ENCODE measurements around the gene ANKRD39.
A peak's percentile ranks its signal among the peaks of the same experiment; 100 is the strongest.

The ANKRD39 gene

GRCh38 chr2:96841701-96842495 is 15.9 kb downstream of the ANKRD39 start:
- no peaks in the 10 kb centered on the region for H3K27me3 Mint-ChIP-seq
- no peak for DNase-seq
- peaks cover 31% of the 10 kb centered on the region for H3K36me3 Mint-ChIP-seq
- H3K9me3 Mint-ChIP-seq = no peaks in the 10 kb centered on the region
- CTCF ChIA-PET = interaction anchor here (3.6 kb wide), 1 partner anchor 16 kb away, joined by 15 read pairs; the partner anchor contains the start of gene ANKRD39
- H3K27ac Mint-ChIP-seq = peak overlapping the region; percentile 49
- H3K4me1 Mint-ChIP-seq = peaks cover 29% of the 10 kb centered on the region
- no peak overlapping the region for H3K4me3 Mint-ChIP-seq

GRCh38 chr2:96839875-96840850 is 17.7 kb downstream of the ANKRD39 start:
- peak overlapping the region; percentile 58 for H3K27ac Mint-ChIP-seq
- H3K27me3 Mint-ChIP-seq = no peaks in the 10 kb centered on the region

GRCh38 chr2:96839293-96839874 is 18.4 kb downstream of the ANKRD39 start:
- H3K27me3 Mint-ChIP-seq = no peaks in the 10 kb centered on the region
- H3K27ac Mint-ChIP-seq = peak overlapping the region; percentile 84
- peak; percentile 92 for DNase-seq
- H3K4me1 Mint-ChIP-seq = peaks cover 29% of the 10 kb centered on the region
- H3K9me3 Mint-ChIP-seq = no peaks in the 10 kb centered on the region
- CTCF ChIA-PET = interaction anchor here (0.6 to 1.7 kb wide), 3 partner anchors 18 to 53 kb away, joined by 3 to 6 read pairs (median 5); partner anchors contain the start of gene ANKRD39
- H3K4me3 Mint-ChIP-seq = peak overlapping the region; percentile 38
- peaks cover 32% of the 10 kb centered on the region for H3K36me3 Mint-ChIP-seq

More at GRCh38 chr2:96839875-96840850, 17.7 kb downstream of the ANKRD39 start:
- peaks cover 29% of the 10 kb centered on the region for H3K4me1 Mint-ChIP-seq
- H3K36me3 Mint-ChIP-seq = peaks cover 31% of the 10 kb centered on the region
- no peak for DNase-seq
- no peaks in the 10 kb centered on the region for H3K9me3 Mint-ChIP-seq
- CTCF ChIA-PET = interaction anchor here (0.6 to 1.7 kb wide), 3 partner anchors 18 to 54 kb away, joined by 3 to 6 read pairs (median 5); partner anchors contain the start of gene ANKRD39
- no peak overlapping the region for H3K4me3 Mint-ChIP-seq

GRCh38 chr2:96838345-96839292 is 19.2 kb downstream of the ANKRD39 start:
- H3K4me1 Mint-ChIP-seq = peaks cover 29% of the 10 kb centered on the region
- peaks cover 35% of the 10 kb centered on the region for H3K36me3 Mint-ChIP-seq
- CTCF ChIA-PET = interaction anchor here (1.0 to 1.7 kb wide), 3 partner anchors 19 to 112 kb away, joined by 3 to 6 read pairs (median 5); no protein-coding TSS in a partner anchor
- no peak for DNase-seq
- H3K4me3 Mint-ChIP-seq = peak overlapping the region; percentile 38
- no peaks in the 10 kb centered on the region for H3K9me3 Mint-ChIP-seq
- no peaks in the 10 kb centered on the region for H3K27me3 Mint-ChIP-seq
- peak overlapping the region; percentile 84 for H3K27ac Mint-ChIP-seq

- DNase-seq = no peak
- no peaks in the 10 kb centered on the region for H3K9me3 Mint-ChIP-seq
- no peak overlapping the region for H3K27ac Mint-ChIP-seq
- no peaks in the 10 kb centered on the region for H3K27me3 Mint-ChIP-seq
- peaks cover 23% of the 10 kb centered on the region for H3K4me1 Mint-ChIP-seq
- H3K4me3 Mint-ChIP-seq = no peak overlapping the region
- H3K36me3 Mint-ChIP-seq = peaks cover 36% of the 10 kb centered on the region
- CTCF ChIA-PET = interaction anchor here (1.0 to 1.3 kb wide), 2 partner anchors 18 to 113 kb away, joined by 3 to 6 read pairs; no protein-coding TSS in a partner anchor
Measured at GRCh38 chr2:96837575-96837974, 20.2 kb downstream of the ANKRD39 start.

GRCh38 chr2:96835830-96836229 is 22.0 kb downstream of the ANKRD39 start:
- DNase-seq = no peak
- no peak overlapping the region for H3K27ac Mint-ChIP-seq
- CTCF ChIA-PET = no interaction called here
- peaks cover 41% of the 10 kb centered on the region for H3K36me3 Mint-ChIP-seq
- H3K9me3 Mint-ChIP-seq = no peaks in the 10 kb centered on the region
- peaks cover 21% of the 10 kb centered on the region for H3K4me1 Mint-ChIP-seq
- no peak overlapping the region for H3K4me3 Mint-ChIP-seq
- no peaks in the 10 kb centered on the region for H3K27me3 Mint-ChIP-seq

GRCh38 chr2:96832754-96833507 is 24.9 kb downstream of the ANKRD39 start:
- CTCF ChIA-PET = interaction anchor here (0.9 kb wide), 1 partner anchor 25 kb away, joined by 4 read pairs; the partner anchor contains the start of gene ANKRD39
- no peaks in the 10 kb centered on the region for H3K9me3 Mint-ChIP-seq
- H3K27ac Mint-ChIP-seq = no peak overlapping the region
- no peaks in the 10 kb centered on the region for H3K4me1 Mint-ChIP-seq
- no peak overlapping the region for H3K4me3 Mint-ChIP-seq
- H3K27me3 Mint-ChIP-seq = no peaks in the 10 kb centered on the region
- H3K36me3 Mint-ChIP-seq = peaks cover 50% of the 10 kb centered on the region
- DNase-seq = no peak

GRCh38 chr2:96832408-96832753 is 25.4 kb downstream of the ANKRD39 start:
- DNase-seq = no peak
- CTCF ChIA-PET = interaction anchor here (1.1 kb wide), 1 partner anchor 13 kb away, joined by 3 read pairs; no protein-coding TSS in a partner anchor
- Mint-ChIP-seq H3K4me3 (no peak overlapping the region), H3K27me3 (no peaks in the 10 kb centered on the region), H3K9me3 (no peaks in the 10 kb centered on the region), H3K4me1 (no peaks in the 10 kb centered on the region), H3K36me3 (peaks cover 53% of the 10 kb centered on the region), H3K27ac (no peak overlapping the region)

GRCh38 chr2:96831679-96832078 is 26.1 kb downstream of the ANKRD39 start:
- Mint-ChIP-seq H3K4me3 (no peak overlapping the region), H3K36me3 (peaks cover 51% of the 10 kb centered on the region), H3K27ac (peak overlapping the region; percentile 28), H3K4me1 (no peaks in the 10 kb centered on the region), H3K9me3 (no peaks in the 10 kb centered on the region), H3K27me3 (no peaks in the 10 kb centered on the region)
- DNase-seq = no peak
- CTCF ChIA-PET = interaction anchor here (1.1 kb wide), 1 partner anchor 12 kb away, joined by 3 read pairs; no protein-coding TSS in a partner anchor

GRCh38 chr2:96830044-96830562 is 27.7 kb downstream of the ANKRD39 start:
- H3K4me1 Mint-ChIP-seq = no peaks in the 10 kb centered on the region
- H3K9me3 Mint-ChIP-seq = no peaks in the 10 kb centered on the region
- H3K27me3 Mint-ChIP-seq = no peaks in the 10 kb centered on the region
- DNase-seq = no peak
- CTCF ChIA-PET = no interaction called here
- no peak overlapping the region for H3K27ac Mint-ChIP-seq
- peaks cover 52% of the 10 kb centered on the region for H3K36me3 Mint-ChIP-seq
- H3K4me3 Mint-ChIP-seq = no peak overlapping the region

GRCh38 chr2:96828874-96829273 is 28.9 kb downstream of the ANKRD39 start:
- DNase-seq = no peak
- Mint-ChIP-seq H3K27me3 (no peaks in the 10 kb centered on the region), H3K9me3 (no peaks in the 10 kb centered on the region), H3K27ac (no peak overlapping the region), H3K36me3 (peaks cover 52% of the 10 kb centered on the region), H3K4me3 (no peak overlapping the region), H3K4me1 (no peaks in the 10 kb centered on the region)
- CTCF ChIA-PET = interaction anchor here (0.6 kb wide), 1 partner anchor 886 kb away, joined by 3 read pairs; no protein-coding TSS in a partner anchor

- Mint-ChIP-seq H3K4me1 (no peaks in the 10 kb centered on the region), H3K36me3 (peaks cover 49% of the 10 kb centered on the region), H3K9me3 (no peaks in the 10 kb centered on the region), H3K27ac (peak overlapping the region; percentile 11), H3K27me3 (no peaks in the 10 kb centered on the region), H3K4me3 (no peak overlapping the region)
- CTCF ChIA-PET = interaction anchor here (0.6 kb wide), 1 partner anchor 885 kb away, joined by 3 read pairs; no protein-coding TSS in a partner anchor
- DNase-seq = no peak
Measured at GRCh38 chr2:96828436-96828835, 29.4 kb downstream of the ANKRD39 start.
